Measurements from ENCODE around the gene NDUFB4.

Gene NDUFB4

GRCh38 chr3:120640231-120640630 is 44.1 kb downstream of the NDUFB4 start:
- no peak for FAIRE-seq

- FAIRE-seq, result no peak
These were observed 45.6 kb downstream of the NDUFB4 start for GRCh38 chr3:120641696-120642246.

DNA sequence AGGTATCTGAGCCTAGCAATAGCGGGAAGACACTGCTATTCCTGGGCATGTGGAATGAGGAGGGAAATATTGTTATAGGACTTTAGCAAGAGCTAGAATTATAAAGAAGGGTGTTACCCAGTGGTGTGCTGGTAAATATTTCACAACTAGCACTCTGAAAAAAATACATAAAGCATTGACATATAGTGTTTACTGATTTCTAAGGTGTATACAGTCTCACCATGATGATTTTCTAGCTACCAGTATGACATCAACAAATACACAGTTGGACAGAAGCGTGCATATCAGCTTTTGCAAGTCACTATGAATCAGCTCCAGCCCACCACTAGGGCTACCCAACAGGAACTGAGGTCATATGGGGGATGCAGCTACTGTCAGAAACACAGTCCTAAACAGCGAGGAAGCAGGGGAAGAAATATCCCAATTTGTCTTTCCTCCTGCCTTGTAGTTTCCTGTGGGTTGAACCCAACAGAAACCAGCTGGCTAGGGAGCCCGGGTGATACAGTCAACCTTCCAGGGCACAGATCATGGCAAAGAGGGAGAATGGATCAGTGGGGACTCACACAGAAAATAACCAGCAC is 46.3 kb downstream of the NDUFB4 start:
- no peak for FAIRE-seq

DNA sequence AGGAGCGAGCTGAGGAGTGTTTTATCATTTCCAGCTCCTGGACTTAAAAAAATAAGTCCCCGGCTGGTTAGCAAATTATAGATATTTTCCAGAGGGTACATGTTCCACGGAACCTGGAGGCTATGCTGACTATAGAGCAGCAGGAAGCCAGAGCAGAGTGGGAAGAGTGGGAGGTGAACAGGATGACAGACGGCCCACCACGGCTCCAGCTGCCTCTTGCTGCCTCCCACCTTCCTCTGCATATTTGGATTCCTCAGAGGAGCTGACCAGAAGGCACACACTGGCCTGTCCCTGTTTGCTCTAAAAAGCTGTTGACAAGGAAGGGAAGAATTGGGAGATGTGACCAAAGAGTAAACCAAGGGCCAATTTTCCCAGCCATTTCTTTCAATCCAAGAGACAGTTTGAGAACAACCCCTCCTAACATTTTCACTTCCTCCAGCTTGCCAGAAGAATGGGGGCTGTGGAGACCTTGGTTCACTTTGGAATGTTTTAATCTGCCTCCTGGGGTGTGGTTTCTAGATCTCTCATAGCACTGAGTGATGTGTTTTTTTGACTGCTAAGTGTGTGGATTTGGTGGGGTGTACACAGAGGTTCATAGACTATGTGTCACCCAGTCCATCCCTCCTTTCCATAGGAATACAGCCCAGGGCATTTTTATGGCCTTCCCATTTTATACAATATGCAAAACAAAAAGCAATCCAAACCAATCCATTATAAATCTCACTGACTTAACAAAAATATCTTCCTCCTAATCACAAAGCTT is 49.1 kb downstream of the NDUFB4 start:
- FAIRE-seq, result no peak

DNA sequence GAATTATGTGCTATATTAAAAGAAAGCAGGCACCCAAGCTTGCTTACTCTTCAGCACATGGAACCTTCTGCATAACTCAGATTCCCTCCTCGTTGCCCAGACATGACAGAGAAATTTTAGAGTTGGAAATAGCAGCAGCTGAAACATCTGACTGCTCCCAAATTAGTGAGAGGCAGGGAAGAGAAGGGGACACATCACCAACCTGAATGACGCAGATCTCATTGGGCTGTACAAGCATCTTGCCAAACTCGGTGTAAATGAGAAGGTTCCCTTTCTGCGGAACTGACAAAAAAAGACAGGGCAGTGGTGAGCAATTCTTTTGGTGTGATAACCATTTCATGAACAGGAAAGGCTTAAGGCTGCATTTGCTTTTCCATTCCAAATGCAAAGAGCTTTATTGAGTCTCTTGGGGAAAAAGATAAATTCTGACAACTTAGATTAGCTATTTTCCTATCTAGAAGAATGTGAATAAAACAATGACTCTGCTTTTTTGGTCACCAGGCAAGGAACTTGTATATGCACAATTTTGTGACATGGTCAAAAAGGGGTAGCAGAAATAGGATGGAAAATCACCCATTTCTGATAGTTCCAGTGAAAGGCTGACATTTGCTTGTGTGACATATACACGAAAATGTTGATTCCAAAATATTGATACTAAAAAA is 50.8 kb downstream of the NDUFB4 start:
- no peak for FAIRE-seq

DNA sequence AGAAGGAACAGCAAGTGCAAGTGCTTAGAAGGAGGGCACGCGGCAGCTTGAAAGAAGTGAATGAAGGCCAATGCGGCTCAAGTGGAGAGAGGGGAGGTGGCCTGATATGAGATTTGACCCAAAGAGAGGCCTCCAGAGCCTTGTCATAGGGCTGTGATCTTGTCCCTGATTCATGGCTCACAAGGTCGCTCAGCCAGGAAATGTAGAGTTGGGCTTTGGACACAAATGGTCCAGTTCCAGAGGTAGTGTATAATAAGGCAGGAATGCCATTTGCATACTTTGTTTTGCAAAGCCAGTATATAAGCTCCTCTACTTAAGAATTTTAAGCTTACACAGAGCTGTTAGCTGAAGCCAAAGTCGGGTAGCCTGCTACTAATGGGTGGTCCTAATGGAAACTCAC is 52.2 kb downstream of the NDUFB4 start:
- no peak for FAIRE-seq

GRCh38 chr3:120649830-120650233 is 53.7 kb downstream of the NDUFB4 start:
- FAIRE-seq, result no peak

DNA sequence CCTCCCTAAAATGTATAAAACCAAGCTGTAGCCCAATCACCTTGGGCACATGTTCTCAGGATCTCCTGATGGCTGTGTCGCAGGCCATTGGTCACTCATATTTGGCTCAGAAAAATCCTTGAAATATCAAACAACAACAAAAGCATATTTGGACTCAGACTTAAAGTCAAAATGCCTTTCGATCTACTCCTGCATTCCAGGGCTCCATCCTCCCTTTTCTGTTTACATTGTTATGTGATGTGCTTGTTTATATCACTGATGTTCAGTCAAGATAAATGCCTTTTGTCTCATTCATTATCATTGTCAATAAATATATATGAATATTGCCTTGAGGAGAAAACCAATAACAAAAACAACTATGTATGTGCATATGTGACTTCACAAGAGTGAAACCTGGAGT is 54.2 kb downstream of the NDUFB4 start:
- FAIRE-seq, result no peak

All from G401.6 (cell line).